Effector memory CD4-positive, alpha-beta T cell (primary cell): Measurements from ENCODE around the gene MAPRE3.

ENCODE experiments used
- DNase-seq, 3 donors: peaks; one replicate each; pipeline ENCODE4 v3.0.0-alpha.2; 2020
- H3K27ac ChIP-seq: 2 replicates; pipeline ENCODE4 v1.7.0; 2013; ENCODE audit warnings: mild to moderate bottlenecking, low read length, moderate library complexity; ENCODE audit not compliant: insufficient read depth, poor library complexity, severe bottlenecking
- H3K27me3 ChIP-seq: replicated peaks from 2 replicates; pipeline ENCODE4 v1.7.0; 2013; ENCODE audit warnings: mild to moderate bottlenecking, low read length; ENCODE audit not compliant: insufficient read depth, control insufficient read depth, poor library complexity, severe bottlenecking
- H3K36me3 ChIP-seq: 2 replicates; pipeline ENCODE4 v1.7.0; 2013; ENCODE audit warnings: mild to moderate bottlenecking, low read length, moderate library complexity; ENCODE audit not compliant: control insufficient read depth, insufficient read depth
- H3K4me1 ChIP-seq: 2 replicates; pipeline ENCODE4 v1.7.0; 2013; ENCODE audit warnings: low read length, mild to moderate bottlenecking; ENCODE audit not compliant: control insufficient read depth, insufficient read depth, poor library complexity, severe bottlenecking
- H3K4me3 ChIP-seq: 2 replicates; pipeline ENCODE4 v1.7.0; 2013; ENCODE audit warnings: low read length, low read depth, mild to moderate bottlenecking; ENCODE audit not compliant: insufficient read depth, poor library complexity, severe bottlenecking
- H3K9me3 ChIP-seq: 2 replicates; pipeline ENCODE4 v1.7.0; 2013; ENCODE audit warnings: mild to moderate bottlenecking, low read length, moderate library complexity; ENCODE audit not compliant: control insufficient read depth

MAPRE3 gene

DNA sequence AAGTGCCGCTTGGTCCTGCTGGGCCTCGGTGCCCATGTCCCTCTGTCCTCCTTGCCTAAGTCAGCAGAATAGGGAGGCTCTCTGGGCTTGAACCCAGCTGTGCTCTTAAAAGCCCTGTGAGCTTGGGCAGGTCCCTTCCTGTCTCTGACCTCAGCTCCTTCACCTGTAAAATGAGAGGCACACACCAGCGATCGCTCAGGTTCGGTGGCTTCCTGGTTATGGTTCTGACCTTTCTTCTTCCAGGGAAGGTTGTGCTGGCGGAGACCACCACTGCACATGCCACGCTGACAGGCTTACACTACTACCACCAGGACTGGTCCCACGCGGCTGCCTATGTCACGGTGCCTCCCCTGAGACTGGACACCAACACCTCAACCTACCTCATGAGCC lies 36.1 kb upstream of the MAPRE3 start:
- Histone ChIP-seq H3K27ac (no peak overlapping the region), H3K9me3 (no peaks in the 10 kb centered on the region), H3K36me3 (no peaks in the 10 kb centered on the region), H3K4me3 (no peak overlapping the region), H3K27me3 (no peaks in the 10 kb centered on the region), H3K4me1 (no peaks in the 10 kb centered on the region)
- no peak for DNase-seq

DNA sequence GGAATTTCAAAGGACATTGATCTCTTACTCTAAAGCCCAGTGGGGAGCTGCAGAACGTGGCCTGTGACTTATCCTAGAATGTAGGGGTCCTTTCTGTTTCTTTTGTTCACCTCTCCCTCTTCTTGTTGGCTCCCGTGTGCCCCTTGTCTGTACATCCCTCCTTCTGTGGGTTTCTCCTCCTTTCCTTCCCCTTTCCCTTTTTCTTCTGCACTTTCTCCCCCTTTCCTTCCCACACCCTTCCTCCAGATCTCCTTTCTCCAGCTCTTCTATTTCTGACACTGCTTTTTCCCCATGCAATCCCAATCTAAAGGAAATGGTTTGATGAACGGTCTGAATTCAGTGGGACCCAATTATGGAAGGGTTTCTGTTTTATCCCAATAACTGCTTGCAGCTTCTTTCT lies 35.5 kb upstream of the MAPRE3 start:
- Histone ChIP-seq H3K36me3 (no peaks in the 10 kb centered on the region), H3K4me1 (no peaks in the 10 kb centered on the region), H3K4me3 (no peak overlapping the region), H3K27me3 (no peaks in the 10 kb centered on the region), H3K27ac (no peak overlapping the region), H3K9me3 (no peaks in the 10 kb centered on the region)
- DNase-seq: no peak

DNA sequence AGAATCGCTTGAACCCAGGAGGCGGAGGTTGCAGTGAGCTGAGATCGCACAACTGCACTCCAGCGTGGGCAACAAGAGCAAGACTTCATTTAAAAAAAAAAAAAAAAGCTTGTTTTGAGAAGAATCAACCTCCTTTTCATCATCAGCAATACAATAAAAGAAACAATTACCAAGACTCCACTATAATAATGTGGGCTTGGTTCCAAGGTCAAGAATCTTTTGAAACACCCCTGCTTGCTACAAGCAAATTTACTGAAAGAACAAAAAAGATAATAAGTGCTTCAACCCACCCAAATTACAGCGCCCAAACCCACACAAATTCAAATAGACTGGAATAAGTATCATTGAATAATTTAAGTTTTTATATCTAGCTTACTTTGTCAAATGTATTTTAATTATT lies 33.6 kb upstream of the MAPRE3 start:
- H3K4me1 ChIP-seq: no peaks in the 10 kb centered on the region
- H3K4me3 ChIP-seq: no peak overlapping the region
- H3K27ac ChIP-seq: no peak overlapping the region
- H3K27me3 ChIP-seq: no peaks in the 10 kb centered on the region
- DNase-seq: no peak
- H3K9me3 ChIP-seq: no peaks in the 10 kb centered on the region
- no peaks in the 10 kb centered on the region for H3K36me3 ChIP-seq

DNA sequence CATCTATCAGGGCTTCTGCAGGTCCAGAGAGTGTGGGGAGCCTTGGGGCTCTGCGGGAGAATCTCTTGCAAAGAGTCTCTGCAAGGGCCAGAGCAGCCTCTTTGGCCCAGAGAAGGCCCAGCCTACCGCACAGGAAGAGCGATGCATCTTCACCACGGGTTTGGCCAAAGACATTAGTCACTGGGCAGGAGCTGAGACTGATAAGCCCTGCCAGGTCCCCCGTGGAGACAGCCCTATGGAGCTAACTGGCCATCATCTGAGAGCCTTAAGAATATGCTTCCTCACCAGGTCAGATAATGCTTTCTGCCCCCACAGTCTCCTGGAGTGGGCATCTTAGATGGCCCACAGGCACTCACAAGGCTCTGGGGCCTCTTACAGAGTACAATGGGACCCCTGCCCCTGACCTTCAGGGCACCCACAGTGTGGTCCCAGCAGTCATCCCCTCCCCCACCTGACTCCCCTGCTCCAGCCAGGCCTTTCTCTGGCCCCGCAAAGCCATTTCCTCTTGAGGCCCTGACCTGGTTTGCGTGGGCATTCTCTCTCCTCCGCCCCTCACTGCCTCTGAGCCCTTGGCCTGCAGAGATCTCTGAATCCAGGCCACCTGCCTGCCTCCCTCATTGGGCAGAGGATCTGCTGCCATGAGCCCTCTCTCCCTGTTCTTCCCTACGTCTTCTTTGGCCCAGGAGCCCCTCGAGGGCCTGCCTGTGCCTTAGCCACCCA lies 31.9 kb upstream of the MAPRE3 start:
- no peaks in the 10 kb centered on the region for H3K36me3 ChIP-seq

DNA sequence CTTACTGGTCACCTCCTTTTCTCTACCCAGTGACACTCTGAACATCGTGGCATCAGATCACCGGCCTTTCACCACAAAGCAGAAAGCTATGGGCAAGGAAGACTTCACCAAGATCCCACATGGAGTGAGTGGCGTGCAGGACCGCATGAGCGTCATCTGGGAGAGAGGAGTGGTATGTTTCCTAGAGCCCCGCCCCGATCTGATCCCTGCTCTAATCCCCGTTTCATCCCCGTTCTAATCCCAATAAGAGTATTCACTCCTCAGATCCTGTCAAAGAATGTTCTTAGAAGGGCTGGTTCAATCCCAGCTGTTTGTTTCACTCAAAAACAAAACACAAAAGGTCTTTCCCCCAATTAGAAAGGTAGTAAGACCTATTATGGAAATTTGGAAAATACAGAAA lies 30.4 kb upstream of the MAPRE3 start:
- Histone ChIP-seq H3K4me1 (no peaks in the 10 kb centered on the region), H3K27me3 (no peaks in the 10 kb centered on the region), H3K27ac (no peak overlapping the region), H3K4me3 (no peak overlapping the region), H3K36me3 (no peaks in the 10 kb centered on the region), H3K9me3 (no peaks in the 10 kb centered on the region)
- no peak for DNase-seq

More for the DNA sequence above, 31.9 kb upstream of the MAPRE3 start:
- no peaks in the 10 kb centered on the region for H3K27me3 ChIP-seq
- no peaks in the 10 kb centered on the region for H3K9me3 ChIP-seq
- H3K27ac ChIP-seq: no peak overlapping the region
- no peak overlapping the region for H3K4me3 ChIP-seq
- H3K4me1 ChIP-seq: no peaks in the 10 kb centered on the region
- no peak for DNase-seq

DNA sequence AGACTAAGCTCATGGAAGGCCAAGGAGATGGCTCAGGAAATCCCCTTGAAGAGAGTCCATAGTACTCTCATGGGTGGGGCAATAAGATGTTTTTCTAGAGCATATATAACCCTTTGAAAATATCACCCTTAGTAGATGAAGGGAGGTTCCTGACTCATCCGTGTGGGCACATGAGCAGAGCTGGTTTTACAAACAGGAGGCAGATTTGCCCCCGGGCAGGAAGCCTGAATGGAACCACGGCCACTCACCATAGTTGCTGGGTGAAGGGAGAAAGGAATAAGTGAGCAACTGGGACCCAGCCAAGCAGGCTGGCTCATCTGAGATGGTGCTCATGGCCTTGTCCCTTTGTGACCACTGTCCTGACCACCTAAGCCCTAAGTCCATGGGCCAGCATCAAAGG lies 29.0 kb upstream of the MAPRE3 start:
- no peaks in the 10 kb centered on the region for H3K27me3 ChIP-seq
- H3K9me3 ChIP-seq: no peaks in the 10 kb centered on the region
- no peaks in the 10 kb centered on the region for H3K36me3 ChIP-seq
- DNase-seq: no peak
- H3K4me3 ChIP-seq: no peak overlapping the region
- no peak overlapping the region for H3K27ac ChIP-seq
- no peaks in the 10 kb centered on the region for H3K4me1 ChIP-seq

DNA sequence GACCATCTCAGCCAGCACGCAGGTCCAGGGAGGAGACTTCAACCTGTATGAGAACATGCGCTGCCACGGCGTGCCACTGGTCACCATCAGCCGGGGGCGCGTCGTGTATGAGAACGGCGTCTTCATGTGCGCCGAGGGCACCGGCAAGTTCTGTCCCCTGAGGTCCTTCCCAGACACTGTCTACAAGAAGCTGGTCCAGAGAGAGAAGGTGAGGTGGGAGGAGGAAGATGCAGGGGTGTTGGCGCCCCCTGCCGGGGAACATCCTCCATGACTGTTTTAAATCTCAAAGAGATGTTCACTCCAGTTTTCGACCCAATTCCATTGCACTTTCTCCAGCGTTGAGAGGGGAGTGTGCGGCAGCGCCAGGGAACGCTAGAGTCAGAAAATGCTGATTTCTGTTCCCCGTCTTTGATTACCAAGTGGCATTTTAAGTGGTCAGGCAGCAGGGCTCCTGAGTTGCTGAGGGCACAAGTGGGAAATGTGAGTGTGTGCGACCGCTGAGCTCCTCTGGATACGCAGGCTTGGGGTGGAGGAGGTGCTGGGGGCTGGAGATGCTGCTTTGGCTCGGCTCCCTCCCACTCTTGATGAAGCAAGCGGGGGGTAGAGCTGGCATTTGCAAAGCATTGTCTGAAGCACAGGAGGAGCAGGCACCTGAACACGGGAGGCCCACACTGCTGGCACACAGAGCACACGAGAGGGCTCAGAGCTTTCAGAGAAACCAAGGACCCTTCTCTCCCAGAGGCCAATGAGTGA lies 27.7 kb upstream of the MAPRE3 start:
- no peaks in the 10 kb centered on the region for H3K27me3 ChIP-seq
- H3K4me1 ChIP-seq: no peaks in the 10 kb centered on the region
- H3K9me3 ChIP-seq: no peaks in the 10 kb centered on the region
- peak; percentile 4 to 36 (median 15) for DNase-seq
- no peaks in the 10 kb centered on the region for H3K36me3 ChIP-seq
- no peak overlapping the region for H3K4me3 ChIP-seq
- no peak overlapping the region for H3K27ac ChIP-seq

DNA sequence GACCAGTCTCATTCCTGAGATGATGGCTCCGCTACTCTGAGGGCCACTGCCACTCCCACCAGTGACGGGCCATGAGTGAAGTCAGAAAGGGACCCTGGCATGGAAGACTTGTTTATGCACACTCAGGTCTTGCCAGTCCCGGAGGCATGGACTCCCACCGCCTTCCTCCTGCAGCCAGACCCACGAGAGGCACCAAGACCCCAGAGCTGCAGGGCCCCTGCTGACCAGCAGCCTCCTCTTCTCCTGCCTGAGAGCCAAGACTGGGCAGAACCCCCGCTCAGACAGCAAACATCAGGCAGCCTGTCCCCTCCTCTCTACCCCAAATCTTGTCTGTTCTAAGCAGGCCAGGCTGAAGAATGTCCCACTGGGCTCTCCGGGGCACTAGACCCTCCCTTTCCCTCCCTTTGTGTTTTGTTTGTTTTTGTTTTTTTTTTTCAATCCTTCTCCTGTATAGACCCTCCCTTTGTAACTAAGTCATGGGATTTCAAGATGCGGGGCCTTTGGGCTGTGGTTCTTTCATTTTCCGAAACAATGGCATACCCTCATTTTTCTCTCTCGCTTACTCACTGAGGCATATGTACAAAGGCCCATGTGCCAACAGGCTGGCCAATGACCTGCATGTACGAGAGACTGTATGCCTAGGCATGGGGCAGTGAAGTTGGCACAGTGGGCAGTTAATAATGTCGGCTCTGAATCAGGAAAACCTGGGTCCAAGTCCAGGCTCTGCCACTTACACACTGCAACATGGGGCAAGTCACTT lies 24.3 kb upstream of the MAPRE3 start:
- Histone ChIP-seq H3K27me3 (no peaks in the 10 kb centered on the region), H3K36me3 (no peaks in the 10 kb centered on the region), H3K27ac (no peak overlapping the region), H3K9me3 (no peaks in the 10 kb centered on the region), H3K4me1 (no peaks in the 10 kb centered on the region), H3K4me3 (no peak overlapping the region)
- DNase-seq: no peak

DNA sequence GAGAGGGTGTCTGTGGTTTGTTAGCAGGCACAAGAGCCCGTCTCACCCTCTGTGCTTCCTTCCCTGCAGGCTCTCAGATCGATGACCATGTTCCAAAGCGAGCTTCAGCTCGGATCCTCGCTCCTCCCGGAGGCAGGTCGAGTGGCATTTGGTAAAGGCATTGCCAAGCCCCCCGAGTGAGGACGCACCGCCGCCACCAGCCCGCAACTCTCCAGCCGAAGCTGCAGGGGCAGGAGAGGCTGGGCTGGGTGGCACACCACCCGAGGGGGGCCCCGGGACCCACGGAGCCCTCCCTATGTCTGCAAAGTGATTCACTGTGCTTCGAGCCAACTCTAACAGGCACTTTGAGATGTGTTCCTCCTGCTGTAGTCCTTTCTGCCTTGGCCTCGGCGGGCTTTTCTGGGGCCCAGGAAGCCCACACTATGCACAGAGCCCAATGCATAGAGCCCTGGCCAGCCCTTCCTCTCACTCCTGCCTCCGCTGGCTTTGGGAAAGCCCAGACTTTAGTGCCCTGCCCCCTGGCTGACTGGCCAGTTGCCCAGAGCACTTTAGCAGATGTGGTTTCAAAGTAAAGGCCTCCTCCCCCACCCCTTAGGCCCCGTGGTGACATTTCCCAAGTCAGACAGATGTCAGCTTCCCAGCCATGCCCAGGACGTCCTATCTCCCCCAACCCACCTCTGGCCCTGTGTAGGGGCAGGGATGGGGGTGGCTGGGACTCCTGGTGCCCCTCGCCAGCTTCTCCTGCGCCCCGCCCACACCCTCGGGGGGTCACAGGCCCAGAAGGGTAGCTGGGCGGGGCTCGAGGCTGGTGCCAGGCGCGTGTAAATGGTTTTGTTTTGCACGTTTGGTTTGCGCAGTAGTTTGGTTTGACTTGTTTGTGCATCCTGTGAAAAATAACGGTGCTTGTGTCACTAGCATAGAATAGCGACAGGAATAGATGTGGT lies 23.3 kb upstream of the MAPRE3 start:
- no peak overlapping the region for H3K4me3 ChIP-seq
- H3K27ac ChIP-seq: no peak overlapping the region
- no peaks in the 10 kb centered on the region for H3K9me3 ChIP-seq
- no peaks in the 10 kb centered on the region for H3K36me3 ChIP-seq
- no peak for DNase-seq
- H3K27me3 ChIP-seq: no peaks in the 10 kb centered on the region
- H3K4me1 ChIP-seq: no peaks in the 10 kb centered on the region
